ENCODE data around the gene ZFYVE28.

Gene ZFYVE28

DNA sequence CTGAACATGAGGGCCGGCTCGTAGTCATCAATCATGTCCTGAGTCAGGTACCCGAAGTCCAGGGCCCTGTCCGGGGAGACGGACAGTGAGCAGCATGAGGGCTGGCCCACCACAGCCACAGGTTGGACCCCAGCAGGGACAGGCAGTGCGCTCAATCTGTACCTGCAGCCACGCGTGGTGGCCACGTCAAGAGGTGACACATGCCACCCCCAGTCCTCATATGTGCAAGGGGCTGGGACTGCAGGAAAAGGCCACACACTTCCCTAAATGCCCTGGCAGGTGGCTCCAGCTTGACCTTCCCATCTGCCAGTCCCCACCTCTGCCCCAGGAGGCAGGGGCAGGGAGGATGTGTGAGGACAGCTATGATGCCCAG, 82.7 kb downstream of the ZFYVE28 start:
- DNase-seq (ENCODE audit: extremely low spot score), result peak; percentile 4
- ChIA-PET POLR2A (no interaction called here), CTCF (no interaction called here)
- TF ChIP-seq HDGF (IDR thresholded peaks at IDR 0.05; ENCODE audit: borderline replicate concordance), result no peak
- TF ChIP-seq ARNT (IDR thresholded peaks at IDR 0.05), result no peak
- TF ChIP-seq NFRKB (IDR thresholded peaks at IDR 0.05), result no peak
- TF ChIP-seq BHLHE40 (IDR thresholded peaks at IDR 0.05; ENCODE audit: borderline replicate concordance), result no peak
- no peak for TF ChIP-seq ZNF384 (IDR thresholded peaks at IDR 0.05)
- TF ChIP-seq FOXA1 (IDR thresholded peaks at IDR 0.05), result no peak
- TF ChIP-seq SP1 (IDR thresholded peaks at IDR 0.05), result no peak
- TF ChIP-seq PKNOX1 (IDR thresholded peaks at IDR 0.05), result no peak
- no peak for TF ChIP-seq LEF1 (IDR thresholded peaks at IDR 0.05; ENCODE audit: borderline replicate concordance)
- TF ChIP-seq ELF4 (IDR thresholded peaks at IDR 0.05), result no peak
- no peak for TF ChIP-seq FOXM1 (IDR thresholded peaks at IDR 0.05; ENCODE audit: borderline replicate concordance)
- TF ChIP-seq CTBP1 (IDR thresholded peaks at IDR 0.05; ENCODE audit: borderline replicate concordance), result no peak
- no peak for TF ChIP-seq TARDBP (IDR thresholded peaks at IDR 0.05)
- no peak for TF ChIP-seq SUZ12 (IDR thresholded peaks at IDR 0.05)
- TF ChIP-seq FOXK2 (IDR thresholded peaks at IDR 0.05), result no peak
- no peak for TF ChIP-seq L3MBTL2 (conservative IDR thresholded peaks at IDR 0.05)

DNA sequence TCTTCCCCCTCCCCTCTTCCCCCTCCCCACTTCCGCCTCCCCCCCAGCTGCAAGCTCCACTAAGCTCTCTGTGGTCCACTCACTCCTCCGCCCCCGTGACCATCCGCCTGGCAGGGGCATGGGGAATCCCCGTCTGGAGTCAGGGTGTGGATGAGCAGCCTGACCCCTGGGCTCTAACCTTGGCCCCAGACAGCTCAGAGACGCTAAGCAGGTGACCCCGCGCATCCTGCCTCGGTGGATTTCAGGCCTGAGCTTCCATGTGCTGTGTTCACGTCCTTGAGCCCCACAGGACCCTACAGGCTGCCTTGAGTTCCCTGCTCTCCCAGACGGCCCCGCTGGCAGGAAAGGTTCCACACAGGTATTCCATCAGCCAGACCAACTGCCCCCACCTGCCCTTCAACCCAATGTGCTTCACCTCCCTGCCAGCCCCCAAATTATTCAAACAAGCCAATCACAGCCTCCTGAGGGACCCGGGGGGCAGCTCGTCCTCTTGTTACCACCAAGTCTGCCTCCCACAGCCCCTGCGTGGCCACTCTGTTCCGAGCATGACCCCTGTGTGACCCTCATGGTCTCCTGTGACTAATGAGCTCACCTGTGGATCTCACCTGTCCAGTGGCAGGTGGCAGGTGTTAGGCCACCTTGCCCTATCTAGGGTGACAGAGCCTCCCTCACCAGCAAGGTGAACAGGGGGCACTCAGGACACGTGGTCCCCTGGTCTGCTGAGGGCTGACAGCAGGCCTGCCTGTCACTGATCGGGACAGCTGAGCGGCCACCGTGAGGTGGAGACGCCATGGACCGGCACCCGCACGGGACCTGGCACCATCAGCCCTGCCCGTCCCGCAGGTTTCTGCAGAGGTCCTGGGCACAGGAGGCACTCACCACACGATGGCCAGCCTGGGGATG, 83.4 kb downstream of the ZFYVE28 start:
- TF ChIP-seq NFRKB (IDR thresholded peaks at IDR 0.05), result no peak
- no peak for TF ChIP-seq ELF4 (IDR thresholded peaks at IDR 0.05)
- TF ChIP-seq PKNOX1 (IDR thresholded peaks at IDR 0.05), result no peak
- TF ChIP-seq L3MBTL2 (conservative IDR thresholded peaks at IDR 0.05), result no peak
- no peak for TF ChIP-seq FOXK2 (IDR thresholded peaks at IDR 0.05)
- TF ChIP-seq FOXM1 (IDR thresholded peaks at IDR 0.05; ENCODE audit: borderline replicate concordance), result no peak
- TF ChIP-seq HDGF (IDR thresholded peaks at IDR 0.05; ENCODE audit: borderline replicate concordance), result no peak
- no peak for TF ChIP-seq BHLHE40 (IDR thresholded peaks at IDR 0.05; ENCODE audit: borderline replicate concordance)
- ChIA-PET POLR2A (no interaction called here), CTCF (no interaction called here)
- no peak for DNase-seq (ENCODE audit: extremely low spot score)

DNA sequence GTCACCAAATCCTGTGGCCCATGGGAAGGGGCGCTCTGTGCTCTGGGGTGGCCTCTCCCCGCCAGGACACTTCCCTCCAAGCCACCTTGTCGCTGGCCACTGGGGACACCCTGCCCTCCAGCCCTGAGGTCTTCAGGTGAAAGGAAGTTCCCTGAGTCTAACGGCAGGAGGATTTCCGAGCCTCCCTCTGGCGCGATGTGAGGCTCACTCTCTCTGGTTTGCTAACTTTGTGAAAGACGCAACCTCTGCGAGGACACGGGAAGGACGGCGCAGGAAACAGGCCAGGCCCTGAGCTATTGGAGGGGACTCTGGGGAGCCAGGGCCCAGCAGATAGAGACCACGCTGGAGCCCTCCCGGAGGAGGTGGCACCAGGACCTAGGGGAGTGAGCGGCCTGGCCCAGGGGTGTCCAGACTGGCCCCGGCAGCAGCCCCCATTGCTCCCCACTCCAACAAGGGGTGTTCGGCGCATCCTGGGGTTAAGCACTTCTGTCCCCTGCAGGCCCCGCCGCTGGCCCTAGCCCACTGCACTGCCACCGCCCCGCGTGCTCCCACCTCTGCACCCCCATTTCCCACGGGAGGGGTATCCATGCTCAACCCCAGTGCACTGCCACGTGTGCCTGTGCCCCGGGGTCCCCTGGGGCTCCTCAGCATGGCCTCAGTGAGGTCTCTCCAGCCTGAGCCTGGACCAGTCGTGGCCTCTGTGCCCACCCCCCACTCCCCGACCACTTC, 84.4 kb downstream of the ZFYVE28 start:
- CTCF ChIA-PET, result no interaction called here

GRCh38 chr4:2333356-2333841, 85.0 kb downstream of the ZFYVE28 start:
- DNase-seq (ENCODE audit: extremely low spot score), result peak; percentile 6
- ChIA-PET CTCF (no interaction called here), POLR2A (interaction anchor here (1.1 kb wide), 1 partner anchor 91 kb away, joined by 3 read pairs; no protein-coding TSS in a partner anchor)
- no peak for TF ChIP-seq ELF4 (IDR thresholded peaks at IDR 0.05)
- TF ChIP-seq CTBP1 (IDR thresholded peaks at IDR 0.05; ENCODE audit: borderline replicate concordance), result no peak
- TF ChIP-seq FOXA1 (IDR thresholded peaks at IDR 0.05), result no peak
- no peak for TF ChIP-seq FOXK2 (IDR thresholded peaks at IDR 0.05)
- TF ChIP-seq ZNF384 (IDR thresholded peaks at IDR 0.05), result no peak
- no peak for TF ChIP-seq FOXM1 (IDR thresholded peaks at IDR 0.05; ENCODE audit: borderline replicate concordance)

More for the DNA sequence above, 84.4 kb downstream of the ZFYVE28 start:
- peak; percentile 4 for DNase-seq (ENCODE audit: extremely low spot score)
- POLR2A ChIA-PET, result interaction anchor here (1.1 kb wide), 1 partner anchor 92 kb away, joined by 3 read pairs; no protein-coding TSS in a partner anchor
- no peak for TF ChIP-seq ZNF384 (IDR thresholded peaks at IDR 0.05)
- no peak for TF ChIP-seq NFRKB (IDR thresholded peaks at IDR 0.05)
- TF ChIP-seq ARNT (IDR thresholded peaks at IDR 0.05), result no peak
- TF ChIP-seq FOXM1 (IDR thresholded peaks at IDR 0.05; ENCODE audit: borderline replicate concordance), result no peak
- no peak for TF ChIP-seq LEF1 (IDR thresholded peaks at IDR 0.05; ENCODE audit: borderline replicate concordance)
- no peak for TF ChIP-seq TARDBP (IDR thresholded peaks at IDR 0.05)
- TF ChIP-seq HDGF (IDR thresholded peaks at IDR 0.05; ENCODE audit: borderline replicate concordance), result no peak
- no peak for TF ChIP-seq BHLHE40 (IDR thresholded peaks at IDR 0.05; ENCODE audit: borderline replicate concordance)
- TF ChIP-seq ELF4 (IDR thresholded peaks at IDR 0.05), result no peak
- no peak for TF ChIP-seq L3MBTL2 (conservative IDR thresholded peaks at IDR 0.05)
- no peak for TF ChIP-seq FOXK2 (IDR thresholded peaks at IDR 0.05)
- no peak for TF ChIP-seq SP1 (IDR thresholded peaks at IDR 0.05)
- TF ChIP-seq CTBP1 (IDR thresholded peaks at IDR 0.05; ENCODE audit: borderline replicate concordance), result no peak
- TF ChIP-seq FOXA1 (IDR thresholded peaks at IDR 0.05), result no peak
- no peak for TF ChIP-seq PKNOX1 (IDR thresholded peaks at IDR 0.05)

DNA sequence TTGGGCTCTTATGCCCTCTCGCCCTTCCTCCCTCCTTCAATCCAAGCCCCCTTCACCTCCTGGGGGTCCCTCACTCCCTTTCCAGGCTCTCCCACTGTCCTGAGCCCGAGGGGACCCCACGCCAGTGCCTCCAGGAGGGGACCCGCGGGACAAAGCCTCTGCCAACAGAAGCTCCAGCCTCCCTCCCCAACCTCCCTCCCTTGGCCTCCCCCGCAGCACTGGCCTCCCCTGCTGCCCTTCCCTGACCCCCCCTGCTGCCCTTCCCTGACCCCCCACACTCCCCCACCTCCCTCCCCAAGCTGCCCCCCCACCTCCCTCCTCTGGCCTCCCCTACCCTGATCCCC, 85.5 kb downstream of the ZFYVE28 start:
- TF ChIP-seq HDGF (IDR thresholded peaks at IDR 0.05; ENCODE audit: borderline replicate concordance) (no peak), TARDBP (IDR thresholded peaks at IDR 0.05) (no peak), ARNT (IDR thresholded peaks at IDR 0.05) (no peak), FOXK2 (IDR thresholded peaks at IDR 0.05) (no peak), SUZ12 (IDR thresholded peaks at IDR 0.05) (no peak), LEF1 (IDR thresholded peaks at IDR 0.05; ENCODE audit: borderline replicate concordance) (no peak), ZNF384 (IDR thresholded peaks at IDR 0.05) (no peak), NFRKB (IDR thresholded peaks at IDR 0.05) (no peak), ELF4 (IDR thresholded peaks at IDR 0.05) (no peak), SP1 (IDR thresholded peaks at IDR 0.05) (no peak), L3MBTL2 (conservative IDR thresholded peaks at IDR 0.05) (no peak), PKNOX1 (IDR thresholded peaks at IDR 0.05) (no peak), CTBP1 (IDR thresholded peaks at IDR 0.05; ENCODE audit: borderline replicate concordance) (no peak), BHLHE40 (IDR thresholded peaks at IDR 0.05; ENCODE audit: borderline replicate concordance) (no peak), FOXM1 (IDR thresholded peaks at IDR 0.05; ENCODE audit: borderline replicate concordance) (no peak), FOXA1 (IDR thresholded peaks at IDR 0.05) (no peak)
- peak; percentile 5 for DNase-seq (ENCODE audit: extremely low spot score)
- CTCF ChIA-PET, result no interaction called here
- POLR2A ChIA-PET, result interaction anchor here (1.1 kb wide), 1 partner anchor 91 kb away, joined by 3 read pairs; no protein-coding TSS in a partner anchor

Data from HEK293T (cell line).